GM06990 (cell line): ENCODE results near the gene MARK1.
"Not testable (repeated sequence)": the region's sequence is repeated elsewhere in the genome, so short reads cannot be mapped to it uniquely, and the experiment has no call there.

Source experiments
- DNase-seq: peaks from one replicate; pipeline ENCODE4 v3.0.0-alpha.2; 2011; ENCODE audit not compliant: insufficient read length; ENCODE audit errors: extremely low read depth
- H3K27me3 ChIP-seq: replicated peaks from 2 replicates; pipeline ENCODE4 v1.6.0; 2011; ENCODE audit warnings: low read length; ENCODE audit not compliant: control insufficient read depth, insufficient read depth
- H3K36me3 ChIP-seq: 2 replicates; pipeline ENCODE4 v1.5.1; 2011; ENCODE audit warnings: low read length; ENCODE audit not compliant: control insufficient read depth, insufficient read depth
- H3K4me3 ChIP-seq: replicated peaks from 2 replicates; pipeline ENCODE4 v1.5.1; 2011; ENCODE audit warnings: low read depth, mild to moderate bottlenecking, control low read depth, low read length
- CTCF ChIP-seq: IDR thresholded peaks from 2 replicates; pipeline ENCODE4 v1.5.1; 2011; ENCODE audit warnings: low read length, control low read depth, mild to moderate bottlenecking, inconsistent platforms; ENCODE audit not compliant: insufficient read depth, poor library complexity, severe bottlenecking

The MARK1 gene

DNA sequence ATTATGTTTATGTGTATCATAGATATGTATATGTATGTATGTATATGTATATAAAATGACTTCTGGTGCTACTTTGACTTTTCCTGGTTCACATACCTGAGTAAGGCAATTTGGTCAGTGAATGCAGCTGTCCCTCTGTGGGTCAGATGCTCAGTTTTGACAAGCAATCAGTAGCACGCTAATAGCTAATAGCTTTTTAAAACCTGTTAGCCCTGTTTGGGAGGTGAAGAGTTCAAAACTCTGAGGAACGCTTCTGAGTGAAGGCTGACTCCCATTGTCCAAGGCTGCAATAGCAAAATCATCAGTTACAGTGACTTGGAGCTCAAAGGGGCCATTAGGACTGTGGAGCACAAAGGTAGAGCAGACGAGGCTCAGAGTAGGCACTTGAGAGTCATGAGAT is 67.2 kb downstream of the MARK1 start:
- no peaks in the 10 kb centered on the region for H3K27me3 ChIP-seq
- no peak for TF ChIP-seq CTCF
- H3K4me3 ChIP-seq = no peak overlapping the region
- no peak for DNase-seq
- H3K36me3 ChIP-seq = no peaks in the 10 kb centered on the region

- TF ChIP-seq CTCF = no peak
- no peak overlapping the region for H3K4me3 ChIP-seq
- H3K27me3 ChIP-seq = no peaks in the 10 kb centered on the region
- no peaks in the 10 kb centered on the region for H3K36me3 ChIP-seq
- DNase-seq = no peak
Measured at GRCh38 chr1:220604926-220605325, 77.0 kb downstream of the MARK1 start.

DNA sequence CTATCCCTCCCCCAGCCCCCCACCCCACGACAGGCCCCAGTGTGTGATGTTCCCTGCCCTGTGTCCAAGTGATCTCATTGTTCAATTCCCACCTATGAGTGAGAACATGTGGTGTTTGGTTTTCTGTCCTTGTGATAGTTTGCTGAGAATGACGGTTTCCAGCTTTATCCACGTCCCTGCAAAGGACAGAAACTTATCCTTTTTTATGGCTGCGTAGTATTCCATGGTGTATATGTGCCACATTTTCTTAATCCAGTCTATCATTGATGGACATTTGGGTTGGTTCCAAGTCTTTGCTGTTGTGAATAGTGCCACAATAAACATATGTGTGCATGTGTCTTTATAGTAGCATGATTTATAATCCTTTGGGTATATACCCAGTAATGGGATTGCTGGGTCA is 77.7 kb downstream of the MARK1 start:
- H3K27me3 ChIP-seq, DNase-seq, H3K4me3 ChIP-seq, H3K36me3 ChIP-seq: not testable (repeated sequence)

DNA sequence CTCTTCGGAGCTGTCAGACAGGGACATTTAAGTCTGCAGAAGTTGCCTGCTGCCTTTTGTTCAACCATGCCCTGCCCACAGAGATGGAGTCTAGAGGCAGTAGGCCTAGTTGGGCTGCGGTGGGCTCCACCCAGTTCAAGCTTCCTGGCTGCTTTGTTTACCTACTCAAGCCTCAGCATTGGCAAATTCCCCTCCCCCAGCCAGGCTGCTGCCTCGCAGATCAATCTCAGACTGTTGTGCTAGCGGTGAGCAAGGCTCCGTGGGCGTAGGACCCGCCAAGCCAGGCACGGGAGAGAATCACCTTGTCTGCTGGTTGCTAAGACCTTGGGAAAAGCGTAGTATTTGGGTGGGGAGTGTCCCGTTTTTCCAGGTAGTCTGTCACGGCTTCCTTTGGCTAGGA is 83.2 kb downstream of the MARK1 start:
- not testable (repeated sequence) for DNase-seq

DNA sequence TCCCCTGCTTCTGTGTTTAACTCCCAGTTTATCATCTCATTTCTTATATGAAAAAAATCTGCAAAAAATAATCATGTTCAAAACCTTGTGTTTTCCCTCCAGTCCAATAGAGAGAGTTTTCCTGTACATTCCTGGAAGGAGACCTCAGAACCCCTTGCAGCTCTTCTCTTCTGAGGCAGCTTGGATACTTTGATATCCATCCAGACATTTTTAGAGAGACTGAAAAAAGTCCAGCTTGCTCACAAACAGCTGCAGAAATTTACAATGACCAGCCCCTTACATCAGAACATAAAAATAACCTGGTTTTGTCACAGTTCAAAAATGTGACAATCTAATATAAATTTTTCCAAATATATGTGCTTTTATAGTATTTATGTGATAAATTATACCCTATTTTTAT is 88.9 kb downstream of the MARK1 start:
- TF ChIP-seq CTCF = no peak
- H3K4me3 ChIP-seq = no peak overlapping the region
- H3K36me3 ChIP-seq = no peaks in the 10 kb centered on the region
- no peak for DNase-seq
- no peaks in the 10 kb centered on the region for H3K27me3 ChIP-seq

More for the DNA sequence above, 83.2 kb downstream of the MARK1 start:
- not testable (repeated sequence) for H3K27me3 ChIP-seq, H3K36me3 ChIP-seq, H3K4me3 ChIP-seq

GRCh38 chr1:220628431-220628830 is 100.5 kb downstream of the MARK1 start:
- no peak for DNase-seq
- H3K4me3 ChIP-seq = no peak overlapping the region
- TF ChIP-seq CTCF = no peak
- H3K36me3 ChIP-seq = no peaks in the 10 kb centered on the region
- no peaks in the 10 kb centered on the region for H3K27me3 ChIP-seq

DNA sequence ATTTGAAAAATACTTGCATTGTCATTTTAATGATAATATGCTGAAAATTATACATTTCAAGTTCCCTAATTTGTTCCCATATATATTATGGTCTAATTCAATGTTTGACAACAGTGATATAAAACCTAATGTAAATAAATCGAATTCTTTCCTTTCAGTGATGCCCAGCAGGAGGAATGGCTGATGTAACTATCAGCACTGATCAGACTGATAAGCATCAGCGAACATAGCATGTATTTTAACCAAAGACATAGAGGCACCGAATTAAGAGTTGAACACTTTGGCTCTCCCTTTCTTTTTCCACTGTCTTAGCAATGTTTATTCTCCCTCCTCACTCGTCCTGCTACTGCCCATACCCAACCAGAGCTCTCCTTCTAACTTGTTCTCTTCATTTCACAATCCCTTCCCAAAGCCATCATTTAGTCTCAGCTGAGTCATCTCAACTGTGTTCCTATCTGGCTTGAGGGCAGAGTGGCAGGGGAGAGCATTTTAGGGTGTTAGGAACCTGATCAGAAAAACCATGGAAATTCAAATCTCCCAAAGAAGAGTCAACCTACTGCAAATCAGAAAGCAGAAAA is 103.4 kb downstream of the MARK1 start:
- no peak for TF ChIP-seq CTCF
- DNase-seq = no peak
- H3K27me3 ChIP-seq = no peaks in the 10 kb centered on the region

More for the DNA sequence above, 103.4 kb downstream of the MARK1 start:
- Histone ChIP-seq H3K36me3 (no peaks in the 10 kb centered on the region), H3K4me3 (no peak overlapping the region)
